ENCODE results near the gene RGL1. TPM values are rescaled to one million over a fixed set of nuclear protein-coding genes. Genes with fewer than 3 reads are reported as not detected.

RGL1 gene
- total RNA-seq, 1 donor from 2014 or later, result 23.1 TPM

GRCh38 chr1:183859831-183860230 lies 54.9 kb downstream of the RGL1 start:
- Histone ChIP-seq H3K4me1 (no peaks in the 10 kb centered on the region), H3K27ac (no peak overlapping the region), H3K9me3 (no peaks in the 10 kb centered on the region), H3K4me3 (no peak overlapping the region), H3K36me3 (no peaks in the 10 kb centered on the region), H3K27me3 (no peaks in the 10 kb centered on the region)
- intact Hi-C loops (cut with DNase I), result no loop called here
- no peak for TF ChIP-seq CTCF (IDR thresholded peaks at IDR 0.05)
- no peak for DNase-seq (ENCODE audit: low spot score in 2 of 2)

GRCh38 chr1:183862967-183863366 lies 58.0 kb downstream of the RGL1 start:
- Histone ChIP-seq H3K36me3 (no peaks in the 10 kb centered on the region), H3K4me3 (no peak overlapping the region), H3K9me3 (no peaks in the 10 kb centered on the region), H3K27ac (no peak overlapping the region), H3K4me1 (no peaks in the 10 kb centered on the region), H3K27me3 (no peaks in the 10 kb centered on the region)
- no peak for DNase-seq (ENCODE audit: low spot score in 2 of 2)
- TF ChIP-seq CTCF (IDR thresholded peaks at IDR 0.05), result no peak
- intact Hi-C loops (cut with DNase I), result no loop called here

GRCh38 chr1:183863852-183864251 lies 58.9 kb downstream of the RGL1 start:
- H3K4me1 ChIP-seq, result no peaks in the 10 kb centered on the region
- H3K9me3 ChIP-seq, result no peaks in the 10 kb centered on the region
- no peak for DNase-seq (ENCODE audit: low spot score in 2 of 2)
- no peaks in the 10 kb centered on the region for H3K36me3 ChIP-seq
- intact Hi-C loops (cut with DNase I), result no loop called here
- H3K27me3 ChIP-seq, result no peaks in the 10 kb centered on the region
- TF ChIP-seq CTCF (IDR thresholded peaks at IDR 0.05), result no peak
- H3K4me3 ChIP-seq, result no peak overlapping the region
- H3K27ac ChIP-seq, result no peak overlapping the region

- Histone ChIP-seq H3K36me3 (no peaks in the 10 kb centered on the region), H3K4me1 (no peaks in the 10 kb centered on the region), H3K27me3 (no peaks in the 10 kb centered on the region), H3K9me3 (no peaks in the 10 kb centered on the region), H3K27ac (no peak overlapping the region), H3K4me3 (no peak overlapping the region)
- TF ChIP-seq CTCF (IDR thresholded peaks at IDR 0.05), result no peak
- DNase-seq (ENCODE audit: low spot score in 2 of 2), result no peak
- intact Hi-C loops (cut with DNase I), result no loop called here
Observed at GRCh38 chr1:183864611-183865010, 59.7 kb downstream of the RGL1 start.

DNA sequence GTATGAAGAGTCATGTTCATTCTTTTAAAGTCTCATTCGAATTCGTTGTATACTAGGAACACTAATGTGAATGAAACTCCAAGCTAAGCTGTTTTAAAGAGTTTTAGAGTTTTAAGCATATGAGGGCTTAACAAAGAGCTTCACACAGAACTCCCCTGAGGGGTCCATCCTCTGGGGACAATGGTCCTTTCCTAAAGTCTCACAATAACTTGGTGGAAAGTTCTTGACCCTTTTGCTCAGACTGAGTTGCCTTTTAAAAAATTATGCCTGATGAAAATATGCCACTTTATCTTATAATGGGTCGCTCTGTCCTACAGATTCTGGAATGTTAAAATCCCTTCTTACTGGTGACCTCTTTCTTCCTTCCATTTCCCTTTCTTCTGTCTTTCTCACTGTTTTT lies 64.3 kb downstream of the RGL1 start:
- TF ChIP-seq CTCF (IDR thresholded peaks at IDR 0.05), result no peak
- H3K4me1 ChIP-seq, result peaks cover 9 to 14% of the 10 kb centered on the region in 2 donors
- no peak for DNase-seq (ENCODE audit: low spot score in 2 of 2)
- H3K9me3 ChIP-seq, result no peaks in the 10 kb centered on the region
- peak overlapping the region in 1 of 2 donors; percentile 57 for H3K27ac ChIP-seq
- intact Hi-C loops (cut with DNase I), result no loop called here
- H3K27me3 ChIP-seq, result no peaks in the 10 kb centered on the region
- H3K36me3 ChIP-seq, result no peaks in the 10 kb centered on the region
- H3K4me3 ChIP-seq, result no peak overlapping the region

DNA sequence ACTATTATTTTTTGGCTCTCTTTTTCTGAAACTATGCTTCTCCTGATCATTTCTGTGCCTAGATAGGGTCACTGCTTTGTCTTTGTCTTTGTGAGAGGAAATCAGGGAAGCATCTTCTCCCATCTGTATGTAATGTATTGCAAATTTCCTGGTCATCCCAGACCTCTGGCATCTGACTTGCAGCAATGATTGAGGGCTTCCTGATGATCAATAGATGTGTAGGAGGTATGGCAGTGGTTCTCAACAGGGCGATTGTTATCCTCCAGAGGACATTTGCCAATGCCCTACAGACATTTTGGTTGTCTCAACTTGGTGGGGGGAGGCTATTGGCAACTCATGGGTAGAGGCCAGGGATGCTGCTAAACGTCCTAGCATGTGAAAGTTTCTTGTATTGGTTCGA lies 64.7 kb downstream of the RGL1 start:
- Histone ChIP-seq H3K4me3 (no peak overlapping the region), H3K27me3 (no peaks in the 10 kb centered on the region), H3K36me3 (no peaks in the 10 kb centered on the region), H3K4me1 (peaks cover 9 to 16% of the 10 kb centered on the region in 2 donors), H3K27ac (peak overlapping the region in 1 of 2 donors; percentile 57), H3K9me3 (no peaks in the 10 kb centered on the region)
- DNase-seq (ENCODE audit: low spot score in 2 of 2), result no peak
- intact Hi-C loops (cut with DNase I), result loop anchor here (10.0 kb wide), 1 partner anchor 55 kb away; no protein-coding TSS in a partner anchor
- no peak for TF ChIP-seq CTCF (IDR thresholded peaks at IDR 0.05)

All from ascending aorta (tissue), 2 donors.